ENCODE measurements around the gene GBA2.

Gene GBA2

DNA sequence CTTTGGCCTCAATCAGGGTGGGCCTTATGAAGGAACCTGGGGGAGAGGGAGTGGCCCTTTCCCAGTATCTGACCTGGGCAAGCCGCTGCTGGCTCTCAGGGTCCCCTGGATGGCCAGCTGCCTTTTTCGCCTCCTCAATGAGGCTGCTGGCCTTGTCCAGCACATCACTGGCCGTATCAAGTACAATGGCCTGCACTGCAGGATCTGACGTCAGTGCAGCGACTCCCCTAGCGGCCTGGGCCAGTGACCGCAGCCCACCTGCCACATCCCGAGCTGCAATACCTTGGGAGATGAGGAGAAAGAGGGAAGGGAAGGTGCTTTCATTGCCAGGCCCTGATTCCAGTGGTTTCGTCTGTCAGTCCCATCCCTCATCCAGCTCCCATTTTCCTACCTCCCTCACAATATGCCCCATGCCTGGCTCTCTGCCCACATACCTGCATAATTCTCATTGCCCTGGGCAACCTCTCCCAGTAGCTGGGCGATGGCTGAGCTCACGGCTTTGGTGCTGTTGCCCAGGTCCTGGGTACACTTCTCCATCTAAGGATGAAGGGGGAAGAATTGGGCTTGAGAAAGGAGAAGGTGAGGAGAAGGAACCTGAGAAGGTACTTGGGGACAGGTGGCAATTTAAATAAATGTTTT lies 36.1 kb downstream of the GBA2 start:
- H3K27me3 ChIP-seq (ENCODE audit: insufficient read depth, poor library complexity, severe bottlenecking) = no peaks in the 10 kb centered on the region
- H3K27ac ChIP-seq (replicated peaks) = no peak overlapping the region
- TF ChIP-seq POLR2AphosphoS5 (IDR thresholded peaks at IDR 0.05; ENCODE audit: low read depth) (no peak), GABPA (IDR thresholded peaks at IDR 0.05; ENCODE audit: low read depth) (no peak), SPI1 (IDR thresholded peaks at IDR 0.05; ENCODE audit: borderline replicate concordance, low read depth) (no peak)
- TF ChIP-seq, protein P1, sequence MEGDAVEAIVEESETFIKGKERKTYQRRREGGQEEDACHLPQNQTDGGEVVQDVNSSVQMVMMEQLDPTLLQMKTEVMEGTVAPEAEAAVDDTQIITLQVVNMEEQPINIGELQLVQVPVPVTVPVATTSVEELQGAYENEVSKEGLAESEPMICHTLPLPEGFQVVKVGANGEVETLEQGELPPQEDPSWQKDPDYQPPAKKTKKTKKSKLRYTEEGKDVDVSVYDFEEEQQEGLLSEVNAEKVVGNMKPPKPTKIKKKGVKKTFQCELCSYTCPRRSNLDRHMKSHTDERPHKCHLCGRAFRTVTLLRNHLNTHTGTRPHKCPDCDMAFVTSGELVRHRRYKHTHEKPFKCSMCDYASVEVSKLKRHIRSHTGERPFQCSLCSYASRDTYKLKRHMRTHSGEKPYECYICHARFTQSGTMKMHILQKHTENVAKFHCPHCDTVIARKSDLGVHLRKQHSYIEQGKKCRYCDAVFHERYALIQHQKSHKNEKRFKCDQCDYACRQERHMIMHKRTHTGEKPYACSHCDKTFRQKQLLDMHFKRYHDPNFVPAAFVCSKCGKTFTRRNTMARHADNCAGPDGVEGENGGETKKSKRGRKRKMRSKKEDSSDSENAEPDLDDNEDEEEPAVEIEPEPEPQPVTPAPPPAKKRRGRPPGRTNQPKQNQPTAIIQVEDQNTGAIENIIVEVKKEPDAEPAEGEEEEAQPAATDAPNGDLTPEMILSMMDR (IDR thresholded peaks at IDR 0.05; ENCODE audit: insufficient read depth, low read length) = no peak
- TF ChIP-seq, protein P2, sequence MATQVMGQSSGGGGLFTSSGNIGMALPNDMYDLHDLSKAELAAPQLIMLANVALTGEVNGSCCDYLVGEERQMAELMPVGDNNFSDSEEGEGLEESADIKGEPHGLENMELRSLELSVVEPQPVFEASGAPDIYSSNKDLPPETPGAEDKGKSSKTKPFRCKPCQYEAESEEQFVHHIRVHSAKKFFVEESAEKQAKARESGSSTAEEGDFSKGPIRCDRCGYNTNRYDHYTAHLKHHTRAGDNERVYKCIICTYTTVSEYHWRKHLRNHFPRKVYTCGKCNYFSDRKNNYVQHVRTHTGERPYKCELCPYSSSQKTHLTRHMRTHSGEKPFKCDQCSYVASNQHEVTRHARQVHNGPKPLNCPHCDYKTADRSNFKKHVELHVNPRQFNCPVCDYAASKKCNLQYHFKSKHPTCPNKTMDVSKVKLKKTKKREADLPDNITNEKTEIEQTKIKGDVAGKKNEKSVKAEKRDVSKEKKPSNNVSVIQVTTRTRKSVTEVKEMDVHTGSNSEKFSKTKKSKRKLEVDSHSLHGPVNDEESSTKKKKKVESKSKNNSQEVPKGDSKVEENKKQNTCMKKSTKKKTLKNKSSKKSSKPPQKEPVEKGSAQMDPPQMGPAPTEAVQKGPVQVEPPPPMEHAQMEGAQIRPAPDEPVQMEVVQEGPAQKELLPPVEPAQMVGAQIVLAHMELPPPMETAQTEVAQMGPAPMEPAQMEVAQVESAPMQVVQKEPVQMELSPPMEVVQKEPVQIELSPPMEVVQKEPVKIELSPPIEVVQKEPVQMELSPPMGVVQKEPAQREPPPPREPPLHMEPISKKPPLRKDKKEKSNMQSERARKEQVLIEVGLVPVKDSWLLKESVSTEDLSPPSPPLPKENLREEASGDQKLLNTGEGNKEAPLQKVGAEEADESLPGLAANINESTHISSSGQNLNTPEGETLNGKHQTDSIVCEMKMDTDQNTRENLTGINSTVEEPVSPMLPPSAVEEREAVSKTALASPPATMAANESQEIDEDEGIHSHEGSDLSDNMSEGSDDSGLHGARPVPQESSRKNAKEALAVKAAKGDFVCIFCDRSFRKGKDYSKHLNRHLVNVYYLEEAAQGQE (IDR thresholded peaks at IDR 0.05; ENCODE audit: insufficient replicate concordance, low read depth) = no peak
- no peak overlapping the region for H3K4me3 ChIP-seq (replicated peaks; ENCODE audit: insufficient read depth, low read length)
- DNase-seq (ENCODE audit: low read depth in 1 of 2, low spot score in 1 of 2) = no peak

DNA sequence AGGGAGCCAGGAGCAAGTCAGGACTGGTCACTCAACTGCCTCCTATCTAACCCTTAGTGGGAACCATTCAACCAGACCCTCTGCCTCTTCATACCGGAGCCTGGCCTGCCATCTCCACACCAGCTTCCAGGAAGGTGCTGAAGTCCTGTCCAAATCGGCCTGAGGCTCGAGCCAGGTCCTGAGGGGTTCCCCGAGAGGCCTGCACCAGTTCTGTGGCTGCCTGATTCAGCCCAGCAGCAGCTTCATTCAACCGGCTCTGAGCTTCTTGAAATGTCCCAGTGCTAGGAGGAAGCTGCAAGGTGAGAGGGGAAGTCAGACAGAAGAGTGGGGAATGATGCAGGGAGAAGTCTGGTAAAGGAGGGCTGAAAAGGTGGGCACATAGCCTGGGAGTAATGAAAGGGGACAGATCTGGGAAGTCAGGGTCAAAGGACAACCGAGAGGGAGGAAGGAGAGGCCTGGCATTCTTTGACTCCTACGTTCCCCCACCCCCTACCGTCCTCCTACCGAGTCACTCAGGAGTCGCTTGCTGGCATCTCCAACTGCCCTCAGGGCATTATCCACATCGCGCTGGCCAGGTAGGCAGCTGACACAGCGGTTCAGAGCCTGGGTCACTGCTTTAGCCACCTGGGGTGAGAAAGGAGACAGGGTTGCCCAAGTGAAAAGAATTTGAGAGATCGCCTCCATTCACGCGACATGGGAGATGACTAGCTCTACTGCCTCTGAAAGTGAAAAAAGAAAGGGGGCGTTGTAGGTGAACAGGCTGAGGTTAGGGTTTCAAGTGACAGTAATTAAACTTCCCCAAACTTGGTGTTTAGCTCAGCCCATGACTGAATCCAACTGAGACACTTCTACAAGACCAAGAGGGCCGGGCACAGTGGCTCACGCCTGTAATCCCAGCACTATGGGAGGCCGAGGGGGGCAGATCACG lies 37.3 kb downstream of the GBA2 start:
- no peak overlapping the region for H3K4me3 ChIP-seq (replicated peaks; ENCODE audit: insufficient read depth, low read length)
- no peaks in the 10 kb centered on the region for H3K27me3 ChIP-seq (ENCODE audit: insufficient read depth, poor library complexity, severe bottlenecking)
- TF ChIP-seq, protein P2 (IDR thresholded peaks at IDR 0.05; ENCODE audit: insufficient replicate concordance, low read depth) = no peak
- TF ChIP-seq, protein P1 (IDR thresholded peaks at IDR 0.05; ENCODE audit: insufficient read depth, low read length) = no peak
- TF ChIP-seq POLR2AphosphoS5 (IDR thresholded peaks at IDR 0.05; ENCODE audit: low read depth) = no peak
- no peak for TF ChIP-seq SPI1 (IDR thresholded peaks at IDR 0.05; ENCODE audit: borderline replicate concordance, low read depth)
- no peak for TF ChIP-seq GABPA (IDR thresholded peaks at IDR 0.05; ENCODE audit: low read depth)
- no peak for DNase-seq (ENCODE audit: low read depth in 1 of 2, low spot score in 1 of 2)
- H3K27ac ChIP-seq (replicated peaks) = no peak overlapping the region

DNA sequence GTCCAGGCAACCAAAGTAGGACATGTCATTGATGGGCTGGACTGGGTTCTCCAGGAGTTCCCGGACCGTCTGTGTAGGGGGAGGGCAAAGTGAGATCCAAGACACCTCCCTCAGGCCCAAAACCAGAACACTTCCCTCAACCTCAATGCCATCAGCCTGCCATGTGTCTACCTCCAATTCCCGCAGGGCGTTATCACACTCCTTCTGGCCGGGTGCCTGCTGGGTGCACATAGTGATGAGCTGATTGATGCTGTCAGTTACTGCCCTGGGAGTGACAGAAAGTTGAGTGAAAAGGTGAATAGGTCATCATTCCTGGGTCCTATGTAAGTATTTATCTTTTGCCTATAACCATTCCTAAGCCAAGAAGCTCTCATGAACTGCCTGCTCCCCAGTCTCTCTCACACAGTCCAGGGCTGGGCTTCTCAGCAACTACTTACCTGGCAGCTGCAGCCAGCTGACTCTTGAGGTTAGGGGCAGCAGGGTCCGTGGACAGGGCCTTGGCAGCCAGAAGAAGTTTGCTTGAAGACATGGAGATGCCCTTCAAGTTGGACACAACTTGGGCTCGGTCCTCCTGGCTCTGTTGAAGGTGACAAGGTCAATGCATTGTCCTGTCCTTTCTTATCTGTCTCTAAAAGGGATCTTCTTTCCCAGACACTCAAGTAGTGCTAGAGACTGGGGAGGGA lies 38.1 kb downstream of the GBA2 start:
- DNase-seq (ENCODE audit: low read depth in 1 of 2, low spot score in 1 of 2) = no peak
- Histone ChIP-seq H3K27me3 (ENCODE audit: insufficient read depth, poor library complexity, severe bottlenecking) (no peaks in the 10 kb centered on the region), H3K27ac (replicated peaks) (no peak overlapping the region), H3K4me3 (replicated peaks; ENCODE audit: insufficient read depth, low read length) (no peak overlapping the region)
- TF ChIP-seq SPI1 (IDR thresholded peaks at IDR 0.05; ENCODE audit: borderline replicate concordance, low read depth) = no peak

DNA sequence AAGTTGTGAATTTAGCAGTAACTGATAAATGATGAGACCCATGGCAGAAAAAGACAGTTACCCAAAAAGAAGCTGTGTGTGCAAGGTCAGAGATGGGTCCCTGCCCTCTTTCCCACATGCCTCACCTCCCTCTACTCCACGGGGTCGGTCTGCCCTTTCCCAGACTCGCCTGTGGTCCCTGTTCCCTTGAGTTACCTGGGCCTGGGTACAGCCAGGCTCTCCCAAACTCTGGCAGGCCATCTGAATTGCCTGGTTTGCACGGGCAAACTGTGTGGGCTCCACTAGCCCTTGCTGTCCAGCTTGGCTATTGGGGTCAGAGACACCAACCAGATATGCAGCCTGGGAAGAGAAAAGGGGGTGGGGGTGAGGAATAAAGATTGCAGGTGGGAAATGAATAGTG lies 40.9 kb downstream of the GBA2 start:
- DNase-seq (ENCODE audit: low read depth in 1 of 2, low spot score in 1 of 2) = no peak
- no peaks in the 10 kb centered on the region for H3K27me3 ChIP-seq (ENCODE audit: insufficient read depth, poor library complexity, severe bottlenecking)
- no peak for TF ChIP-seq POLR2AphosphoS5 (IDR thresholded peaks at IDR 0.05; ENCODE audit: low read depth)
- H3K4me3 ChIP-seq (replicated peaks; ENCODE audit: insufficient read depth, low read length) = no peak overlapping the region
- no peak overlapping the region for H3K27ac ChIP-seq (replicated peaks)
